ENCODE data around the gene XRCC4.

The XRCC4 gene

GRCh38 chr5:83227611-83228010, 150.3 kb downstream of the XRCC4 start:
- TF ChIP-seq POLR2A (IDR thresholded peaks at IDR 0.05; ENCODE audit: low read depth, low read length) = no peak
- no peak for TF ChIP-seq POU2F2 (IDR thresholded peaks at IDR 0.05; ENCODE audit: low read depth, low read length)
- no peak for TF ChIP-seq TAF1 (IDR thresholded peaks at IDR 0.05; ENCODE audit: low read depth, low read length)
- TF ChIP-seq POLR2AphosphoS5 (IDR thresholded peaks at IDR 0.05; ENCODE audit: low read depth, low read length) = no peak
- TF ChIP-seq PAX5 (IDR thresholded peaks at IDR 0.05; ENCODE audit: insufficient read depth, low read length, severe bottlenecking) = no peak
- no peak for TF ChIP-seq SPI1 (IDR thresholded peaks at IDR 0.05; ENCODE audit: low read depth, low read length)
- no peak for FAIRE-seq
- no peak for DNase-seq (ENCODE audit: insufficient read length, low spot score)

- FAIRE-seq = no peak
- TF ChIP-seq POLR2A (IDR thresholded peaks at IDR 0.05; ENCODE audit: low read depth, low read length) (no peak), POU2F2 (IDR thresholded peaks at IDR 0.05; ENCODE audit: low read depth, low read length) (no peak), SPI1 (IDR thresholded peaks at IDR 0.05; ENCODE audit: low read depth, low read length) (no peak), POLR2AphosphoS5 (IDR thresholded peaks at IDR 0.05; ENCODE audit: low read depth, low read length) (no peak), TAF1 (IDR thresholded peaks at IDR 0.05; ENCODE audit: low read depth, low read length) (no peak), PAX5 (IDR thresholded peaks at IDR 0.05; ENCODE audit: insufficient read depth, low read length, severe bottlenecking) (no peak)
Observed at GRCh38 chr5:83230511-83230910, 153.2 kb downstream of the XRCC4 start.

GRCh38 chr5:83244516-83244915, 167.2 kb downstream of the XRCC4 start:
- DNase-seq (ENCODE audit: insufficient read length, low spot score) (no peak), FAIRE-seq (no peak)
- no peak for TF ChIP-seq PAX5 (IDR thresholded peaks at IDR 0.05; ENCODE audit: insufficient read depth, low read length, severe bottlenecking)
- TF ChIP-seq TAF1 (IDR thresholded peaks at IDR 0.05; ENCODE audit: low read depth, low read length) = no peak
- no peak for TF ChIP-seq POU2F2 (IDR thresholded peaks at IDR 0.05; ENCODE audit: low read depth, low read length)
- no peak for TF ChIP-seq POLR2AphosphoS5 (IDR thresholded peaks at IDR 0.05; ENCODE audit: low read depth, low read length)
- TF ChIP-seq POLR2A (IDR thresholded peaks at IDR 0.05; ENCODE audit: low read depth, low read length) = no peak
- TF ChIP-seq SPI1 (IDR thresholded peaks at IDR 0.05; ENCODE audit: low read depth, low read length) = no peak

More at GRCh38 chr5:83230511-83230910, 153.2 kb downstream of the XRCC4 start:
- no peak for DNase-seq (ENCODE audit: insufficient read length, low spot score)

- DNase-seq (ENCODE audit: insufficient read length, low spot score) (no peak), FAIRE-seq (no peak)
- TF ChIP-seq PAX5 (IDR thresholded peaks at IDR 0.05; ENCODE audit: insufficient read depth, low read length, severe bottlenecking) (no peak), POLR2AphosphoS5 (IDR thresholded peaks at IDR 0.05; ENCODE audit: low read depth, low read length) (no peak), TAF1 (IDR thresholded peaks at IDR 0.05; ENCODE audit: low read depth, low read length) (no peak), POLR2A (IDR thresholded peaks at IDR 0.05; ENCODE audit: low read depth, low read length) (no peak), SPI1 (IDR thresholded peaks at IDR 0.05; ENCODE audit: low read depth, low read length) (no peak), POU2F2 (IDR thresholded peaks at IDR 0.05; ENCODE audit: low read depth, low read length) (no peak)
Observed at GRCh38 chr5:83245037-83245436, 167.7 kb downstream of the XRCC4 start.

GRCh38 chr5:83246071-83246470, 168.7 kb downstream of the XRCC4 start:
- FAIRE-seq = no peak
- no peak for TF ChIP-seq PAX5 (IDR thresholded peaks at IDR 0.05; ENCODE audit: insufficient read depth, low read length, severe bottlenecking)
- no peak for TF ChIP-seq POU2F2 (IDR thresholded peaks at IDR 0.05; ENCODE audit: low read depth, low read length)
- TF ChIP-seq SPI1 (IDR thresholded peaks at IDR 0.05; ENCODE audit: low read depth, low read length) = no peak
- TF ChIP-seq TAF1 (IDR thresholded peaks at IDR 0.05; ENCODE audit: low read depth, low read length) = no peak
- TF ChIP-seq POLR2A (IDR thresholded peaks at IDR 0.05; ENCODE audit: low read depth, low read length) = no peak
- no peak for DNase-seq (ENCODE audit: insufficient read length, low spot score)

GRCh38 chr5:83249156-83249555, 171.8 kb downstream of the XRCC4 start:
- no peak for FAIRE-seq
- TF ChIP-seq SPI1 (IDR thresholded peaks at IDR 0.05; ENCODE audit: low read depth, low read length) = no peak
- no peak for TF ChIP-seq TAF1 (IDR thresholded peaks at IDR 0.05; ENCODE audit: low read depth, low read length)
- no peak for TF ChIP-seq POLR2A (IDR thresholded peaks at IDR 0.05; ENCODE audit: low read depth, low read length)
- no peak for TF ChIP-seq POU2F2 (IDR thresholded peaks at IDR 0.05; ENCODE audit: low read depth, low read length)
- no peak for TF ChIP-seq POLR2AphosphoS5 (IDR thresholded peaks at IDR 0.05; ENCODE audit: low read depth, low read length)
- no peak for TF ChIP-seq PAX5 (IDR thresholded peaks at IDR 0.05; ENCODE audit: insufficient read depth, low read length, severe bottlenecking)
- no peak for DNase-seq (ENCODE audit: insufficient read length, low spot score)

GRCh38 chr5:83251849-83252248, 174.5 kb downstream of the XRCC4 start:
- FAIRE-seq = no peak
- TF ChIP-seq POLR2A (IDR thresholded peaks at IDR 0.05; ENCODE audit: low read depth, low read length) (no peak), SPI1 (IDR thresholded peaks at IDR 0.05; ENCODE audit: low read depth, low read length) (no peak), PAX5 (IDR thresholded peaks at IDR 0.05; ENCODE audit: insufficient read depth, low read length, severe bottlenecking) (no peak), POU2F2 (IDR thresholded peaks at IDR 0.05; ENCODE audit: low read depth, low read length) (no peak), TAF1 (IDR thresholded peaks at IDR 0.05; ENCODE audit: low read depth, low read length) (no peak), POLR2AphosphoS5 (IDR thresholded peaks at IDR 0.05; ENCODE audit: low read depth, low read length) (no peak)

GRCh38 chr5:83253720-83254119, 176.4 kb downstream of the XRCC4 start:
- no peak for TF ChIP-seq SPI1 (IDR thresholded peaks at IDR 0.05; ENCODE audit: low read depth, low read length)
- TF ChIP-seq POLR2A (IDR thresholded peaks at IDR 0.05; ENCODE audit: low read depth, low read length) = no peak
- no peak for TF ChIP-seq POU2F2 (IDR thresholded peaks at IDR 0.05; ENCODE audit: low read depth, low read length)
- no peak for TF ChIP-seq TAF1 (IDR thresholded peaks at IDR 0.05; ENCODE audit: low read depth, low read length)
- TF ChIP-seq PAX5 (IDR thresholded peaks at IDR 0.05; ENCODE audit: insufficient read depth, low read length, severe bottlenecking) = no peak
- no peak for TF ChIP-seq POLR2AphosphoS5 (IDR thresholded peaks at IDR 0.05; ENCODE audit: low read depth, low read length)
- FAIRE-seq = no peak
- no peak for DNase-seq (ENCODE audit: insufficient read length, low spot score)

More at GRCh38 chr5:83251849-83252248, 174.5 kb downstream of the XRCC4 start:
- DNase-seq (ENCODE audit: insufficient read length, low spot score) = no peak

- no peak for FAIRE-seq
- no peak for DNase-seq (ENCODE audit: insufficient read length, low spot score)
- no peak for TF ChIP-seq POLR2AphosphoS5 (IDR thresholded peaks at IDR 0.05; ENCODE audit: low read depth, low read length)
- TF ChIP-seq POU2F2 (IDR thresholded peaks at IDR 0.05; ENCODE audit: low read depth, low read length) = no peak
- no peak for TF ChIP-seq POLR2A (IDR thresholded peaks at IDR 0.05; ENCODE audit: low read depth, low read length)
- TF ChIP-seq SPI1 (IDR thresholded peaks at IDR 0.05; ENCODE audit: low read depth, low read length) = no peak
- no peak for TF ChIP-seq TAF1 (IDR thresholded peaks at IDR 0.05; ENCODE audit: low read depth, low read length)
- TF ChIP-seq PAX5 (IDR thresholded peaks at IDR 0.05; ENCODE audit: insufficient read depth, low read length, severe bottlenecking) = no peak
Observed at GRCh38 chr5:83255268-83255667, 177.9 kb downstream of the XRCC4 start.

Data from GM12891 (cell line).